ENCODE data around the gene EBF3. TPM values are rescaled to one million over a fixed set of nuclear protein-coding genes. Genes with fewer than 3 reads are reported as not detected.

The EBF3 gene
- total and polyA plus RNA-seq, 9 of the 15 experiments (the other 6 are each of a cell fraction or from before 2014, with no cell fraction given), result not detected

DNA sequence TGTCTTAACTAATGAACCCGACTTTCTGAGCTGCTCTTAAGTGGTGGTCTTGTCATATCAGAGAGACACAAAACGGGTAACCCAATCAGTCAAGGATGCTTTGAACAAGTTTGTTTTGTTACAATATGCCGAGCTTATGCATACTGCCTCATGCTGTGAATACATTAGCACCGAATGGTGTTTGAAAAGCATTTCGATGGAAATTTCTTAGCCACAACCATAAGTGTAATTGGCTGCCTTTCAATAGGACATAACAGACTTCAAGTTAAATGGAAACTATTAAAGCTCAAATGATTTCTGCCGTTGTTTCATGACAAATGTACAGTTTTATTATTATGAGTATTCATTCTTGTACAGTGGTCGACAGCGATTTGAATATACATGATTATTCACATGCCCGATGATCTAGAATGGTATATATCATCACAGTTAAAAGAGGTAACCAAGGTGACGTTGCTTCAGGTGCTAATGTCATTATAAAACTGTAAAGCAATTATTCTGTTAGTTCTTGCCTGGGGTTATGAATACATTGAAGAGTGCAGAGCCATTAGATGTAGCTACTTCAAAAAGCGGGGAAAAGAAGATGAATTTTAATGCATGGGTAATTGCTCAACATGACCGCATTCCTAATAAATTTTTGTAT, 118.8 kb downstream of the EBF3 start (continued):
- TF ChIP-seq FOXJ3 (CRISPR knock-in tag; IDR thresholded peaks at IDR 0.05), result no peak
- no peak for TF ChIP-seq KLF6 (CRISPR knock-in tag; IDR thresholded peaks at IDR 0.05; ENCODE audit: borderline replicate concordance)
- TF ChIP-seq, protein P1, sequence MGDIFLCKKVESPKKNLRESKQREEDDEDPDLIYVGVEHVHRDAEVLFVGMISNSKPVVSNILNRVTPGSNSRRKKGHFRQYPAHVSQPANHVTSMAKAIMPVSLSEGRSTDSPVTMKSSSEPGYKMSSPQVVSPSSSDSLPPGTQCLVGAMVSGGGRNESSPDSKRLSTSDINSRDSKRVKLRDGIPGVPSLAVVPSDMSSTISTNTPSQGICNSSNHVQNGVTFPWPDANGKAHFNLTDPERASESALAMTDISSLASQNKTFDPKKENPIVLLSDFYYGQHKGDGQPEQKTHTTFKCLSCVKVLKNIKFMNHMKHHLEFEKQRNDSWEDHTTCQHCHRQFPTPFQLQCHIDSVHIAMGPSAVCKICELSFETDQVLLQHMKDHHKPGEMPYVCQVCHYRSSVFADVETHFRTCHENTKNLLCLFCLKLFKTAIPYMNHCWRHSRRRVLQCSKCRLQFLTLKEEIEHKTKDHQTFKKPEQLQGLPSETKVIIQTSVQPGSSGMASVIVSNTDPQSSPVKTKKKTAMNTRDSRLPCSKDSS (IDR thresholded peaks at IDR 0.05; ENCODE audit: low read depth, partially characterized antibody), result no peak

DNA sequence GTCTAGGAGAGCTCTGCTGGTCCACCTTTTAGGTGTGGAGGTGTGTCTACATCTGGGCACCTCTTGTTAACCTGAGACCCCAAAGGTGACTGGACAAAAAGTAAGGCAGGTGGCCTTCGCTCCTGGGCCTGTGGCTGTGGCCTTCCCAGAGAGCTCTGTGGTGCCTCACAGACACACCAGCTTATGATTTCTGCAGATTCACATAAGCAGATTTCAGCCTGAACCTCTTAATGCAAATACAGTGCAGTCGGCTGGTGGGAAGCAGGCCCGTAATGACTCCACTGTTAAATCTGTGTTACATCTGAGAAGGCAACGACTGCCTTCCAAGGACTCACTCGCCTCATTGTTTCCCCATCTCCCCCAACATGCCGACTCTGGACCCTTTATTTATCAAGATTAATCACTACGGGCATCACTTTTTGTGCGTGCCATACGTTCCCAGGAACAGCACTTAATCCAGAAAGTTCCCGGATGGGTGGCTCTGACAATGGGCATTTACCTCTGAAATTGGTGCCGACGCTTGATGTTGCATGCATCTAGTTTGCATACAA, 119.8 kb downstream of the EBF3 start:
- no TSS peak for BruUV-seq (replicated peaks)
- TF ChIP-seq NFIC (IDR thresholded peaks at IDR 0.05) (no peak), TAF1 (IDR thresholded peaks at IDR 0.05; ENCODE audit: control insufficient read depth, extremely low read depth, insufficient read depth, low read length, severe bottlenecking) (no peak), NONO (IDR thresholded peaks at IDR 0.05; ENCODE audit: low read depth in 2 of 2, low read length in 1 of 2) (no peak), ZKSCAN1 (IDR thresholded peaks at IDR 0.05; ENCODE audit: low read depth, low read length) (no peak), ZFX (CRISPR knock-in tag; IDR thresholded peaks at IDR 0.05) (no peak), ZNF347 (CRISPR knock-in tag; IDR thresholded peaks at IDR 0.05; ENCODE audit: low read depth) (no peak), TAF7 (tag; IDR thresholded peaks at IDR 0.05) (no peak), BRD4 (IDR thresholded peaks at IDR 0.05) (no peak), ZNF184 (CRISPR knock-in tag; IDR thresholded peaks at IDR 0.05) (no peak)
- TF ChIP-seq, protein P2, sequence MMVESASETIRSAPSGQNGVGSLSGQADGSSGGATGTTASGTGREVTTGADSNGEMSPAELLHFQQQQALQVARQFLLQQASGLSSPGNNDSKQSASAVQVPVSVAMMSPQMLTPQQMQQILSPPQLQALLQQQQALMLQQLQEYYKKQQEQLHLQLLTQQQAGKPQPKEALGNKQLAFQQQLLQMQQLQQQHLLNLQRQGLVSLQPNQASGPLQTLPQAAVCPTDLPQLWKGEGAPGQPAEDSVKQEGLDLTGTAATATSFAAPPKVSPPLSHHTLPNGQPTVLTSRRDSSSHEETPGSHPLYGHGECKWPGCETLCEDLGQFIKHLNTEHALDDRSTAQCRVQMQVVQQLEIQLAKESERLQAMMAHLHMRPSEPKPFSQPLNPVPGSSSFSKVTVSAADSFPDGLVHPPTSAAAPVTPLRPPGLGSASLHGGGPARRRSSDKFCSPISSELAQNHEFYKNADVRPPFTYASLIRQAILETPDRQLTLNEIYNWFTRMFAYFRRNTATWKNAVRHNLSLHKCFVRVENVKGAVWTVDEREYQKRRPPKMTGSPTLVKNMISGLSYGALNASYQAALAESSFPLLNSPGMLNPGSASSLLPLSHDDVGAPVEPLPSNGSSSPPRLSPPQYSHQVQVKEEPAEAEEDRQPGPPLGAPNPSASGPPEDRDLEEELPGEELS (CRISPR knock-in tag; IDR thresholded peaks at IDR 0.05; ENCODE audit: borderline replicate concordance), result no peak
- TF ChIP-seq, protein P3, sequence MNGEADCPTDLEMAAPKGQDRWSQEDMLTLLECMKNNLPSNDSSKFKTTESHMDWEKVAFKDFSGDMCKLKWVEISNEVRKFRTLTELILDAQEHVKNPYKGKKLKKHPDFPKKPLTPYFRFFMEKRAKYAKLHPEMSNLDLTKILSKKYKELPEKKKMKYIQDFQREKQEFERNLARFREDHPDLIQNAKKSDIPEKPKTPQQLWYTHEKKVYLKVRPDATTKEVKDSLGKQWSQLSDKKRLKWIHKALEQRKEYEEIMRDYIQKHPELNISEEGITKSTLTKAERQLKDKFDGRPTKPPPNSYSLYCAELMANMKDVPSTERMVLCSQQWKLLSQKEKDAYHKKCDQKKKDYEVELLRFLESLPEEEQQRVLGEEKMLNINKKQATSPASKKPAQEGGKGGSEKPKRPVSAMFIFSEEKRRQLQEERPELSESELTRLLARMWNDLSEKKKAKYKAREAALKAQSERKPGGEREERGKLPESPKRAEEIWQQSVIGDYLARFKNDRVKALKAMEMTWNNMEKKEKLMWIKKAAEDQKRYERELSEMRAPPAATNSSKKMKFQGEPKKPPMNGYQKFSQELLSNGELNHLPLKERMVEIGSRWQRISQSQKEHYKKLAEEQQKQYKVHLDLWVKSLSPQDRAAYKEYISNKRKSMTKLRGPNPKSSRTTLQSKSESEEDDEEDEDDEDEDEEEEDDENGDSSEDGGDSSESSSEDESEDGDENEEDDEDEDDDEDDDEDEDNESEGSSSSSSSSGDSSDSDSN (IDR thresholded peaks at IDR 0.05; ENCODE audit: borderline replicate concordance in 1 of 2, low read depth in 2 of 2, low read length in 2 of 2), result no peak

More for the DNA sequence above, 119.8 kb downstream of the EBF3 start:
- no peak overlapping the region for H2AFZ ChIP-seq (ENCODE audit: low read depth, low read length)
- H3K9me1 ChIP-seq (ENCODE audit: control insufficient read depth, insufficient read depth, low read length), result no peaks in the 10 kb centered on the region
- POLR2A ChIA-PET, result no interaction called here
- no peak overlapping the region for H3K4me2 ChIP-seq (ENCODE audit: insufficient read depth, low read length)
- H3K27ac ChIP-seq (ENCODE audit: extremely low read depth, low read depth, low read length), result no peak overlapping the region
- 2% methylated on average over 9 of the region's 12 CpGs for WGBS (ENCODE audit: insufficient coverage, low coverage, missing lambda C conversion rate)
- no peaks in the 10 kb centered on the region for H3K36me3 ChIP-seq (ENCODE audit: control insufficient read depth, insufficient read depth, low read length)
- no peak overlapping the region for H3K9ac ChIP-seq (ENCODE audit: insufficient read depth in 1 of 2, low read depth in 2 of 2, low read length in 2 of 2)
- intact Hi-C loops (cut with micrococcal nuclease), result no loop called here
- ATAC-seq (no peak), FAIRE-seq (no peak), DNase-seq (ENCODE audit: extremely low read depth in 1 of 4, low spot score in 3 of 4) (no peak)
- peaks cover 0 to 3% of the 10 kb centered on the region in 2 experiments; a peak in 1 of 5 replicates for H3K4me1 ChIP-seq (replicated peaks in 1 of 2; ENCODE audit: control insufficient read depth in 2 of 2, insufficient read depth in 2 of 2, low read length in 2 of 2)
- H3K4me3 ChIP-seq, result no peak overlapping the region
- in situ Hi-C loops (cut with MboI), result no loop called here
- no peaks in the 10 kb centered on the region for H3K79me2 ChIP-seq (ENCODE audit: control insufficient read depth, insufficient read depth, low read length)
- H4K20me1 ChIP-seq (replicated peaks; ENCODE audit: control insufficient read depth, insufficient read depth, low read length), result no peaks in the 10 kb centered on the region; the same call in 1 of the 2 replicates
- H3K27me3 ChIP-seq (ENCODE audit: control insufficient read depth in 2 of 2, insufficient read depth in 2 of 2, low read length in 2 of 2), result peaks cover 0 to 66% of the 10 kb centered on the region in 2 experiments
- H3K9me3 ChIP-seq (replicated peaks; ENCODE audit: control insufficient read depth, insufficient read depth, low read depth, low read length), result no peaks in the 10 kb centered on the region
- CTCF ChIA-PET (ENCODE audit: low intra/inter-chr PET ratio), result interaction anchor here (0.6 kb wide), 1 partner anchor 862 kb away, joined by 3 read pairs; no protein-coding TSS in a partner anchor
